HepG2 (cell line): ENCODE results near the gene B4GALT7. TPM values are rescaled to one million over a fixed set of nuclear protein-coding genes. Genes with fewer than 3 reads are reported as not detected.

Experiments used
- BORCS8-MEF2B ChIP-seq: sonication (generic); formaldehyde crosslinking; IDR thresholded peaks from 2 replicates; pipeline ENCODE4 v1.8.0; 2022; ENCODE audit warnings: mild to moderate bottlenecking, missing genetic modification reagents
- FOXC1 ChIP-seq: sonication (generic); formaldehyde crosslinking; IDR thresholded peaks from 2 replicates; pipeline ENCODE4 v1.8.0; 2022; ENCODE audit warnings: mild to moderate bottlenecking, missing genetic modification reagents, borderline replicate concordance
- FOXK1 ChIP-seq: sonication (generic); formaldehyde crosslinking; IDR thresholded peaks from 2 replicates; pipeline ENCODE4 v1.4.0; 2020; ENCODE audit warnings: low read depth, missing genetic modification reagents, borderline replicate concordance
- FOXM1 ChIP-seq: sonication (generic); formaldehyde crosslinking; IDR thresholded peaks from 2 replicates; pipeline ENCODE4 v1.5.0; 2020; ENCODE audit warnings: missing genetic modification reagents
- FOXO1 ChIP-seq: sonication (generic); formaldehyde crosslinking; IDR thresholded peaks from 2 replicates; pipeline ENCODE4 v1.4.0; 2020; ENCODE audit warnings: missing genetic modification reagents
- GLI4 ChIP-seq: sonication (generic); formaldehyde crosslinking; IDR thresholded peaks from 2 replicates; pipeline ENCODE4 v1.5.1; 2020; ENCODE audit warnings: missing genetic modification reagents, mild to moderate bottlenecking, moderate library complexity, borderline replicate concordance
- HOXD1 ChIP-seq: sonication (generic); formaldehyde crosslinking; IDR thresholded peaks from 2 replicates; pipeline ENCODE4 v1.5.0; 2020; ENCODE audit warnings: missing genetic modification reagents
- KLF12 ChIP-seq: sonication (generic); formaldehyde crosslinking; IDR thresholded peaks from 2 replicates; pipeline ENCODE4 v1.4.0; 2020; ENCODE audit warnings: missing genetic modification reagents, borderline replicate concordance
- MAF1 ChIP-seq: sonication (generic); formaldehyde crosslinking; IDR thresholded peaks from 2 replicates; pipeline ENCODE4 v1.5.0; 2020; ENCODE audit warnings: missing genetic modification reagents, borderline replicate concordance
- MYNN ChIP-seq: sonication (generic); formaldehyde crosslinking; IDR thresholded peaks from 2 replicates; pipeline ENCODE4 v1.4.0; 2020; ENCODE audit warnings: mild to moderate bottlenecking, low read depth, missing genetic modification reagents
- NCOA2 ChIP-seq: sonication (generic); formaldehyde crosslinking; IDR thresholded peaks from 2 replicates; pipeline ENCODE4 v1.8.0; 2022; ENCODE audit warnings: inconsistent platforms
- POLR2AphosphoS5 ChIP-seq: IDR thresholded peaks from 2 replicates; pipeline ENCODE4 v1.6.1; 2012; ENCODE audit warnings: low read depth, low read length
- POLR2G ChIP-seq: fragments of 200-400 bp; formaldehyde crosslinking; IDR thresholded peaks from 2 replicates; pipeline ENCODE4 v1.6.1; 2018; ENCODE audit warnings: mild to moderate bottlenecking, low read depth, low read length, moderate library complexity
- RFXAP ChIP-seq: sonication (generic); formaldehyde crosslinking; IDR thresholded peaks from 2 replicates; pipeline ENCODE4 v1.4.0; 2020; ENCODE audit warnings: missing genetic modification reagents, borderline replicate concordance
- SALL2 ChIP-seq: sonication (generic); formaldehyde crosslinking; IDR thresholded peaks from 2 replicates; pipeline ENCODE4 v1.8.1; 2023; ENCODE audit warnings: mild to moderate bottlenecking, missing genetic modification reagents, inconsistent platforms
- SRY ChIP-seq: sonication (generic); formaldehyde crosslinking; IDR thresholded peaks from 2 replicates; pipeline ENCODE4 v1.8.0; 2022; ENCODE audit warnings: mild to moderate bottlenecking, missing genetic modification reagents
- TBP ChIP-seq: sonication (generic); formaldehyde crosslinking; IDR thresholded peaks from 2 replicates; pipeline ENCODE4 v1.5.0; 2020; ENCODE audit warnings: missing genetic modification reagents
- TGIF2 ChIP-seq: IDR thresholded peaks from 2 replicates; pipeline ENCODE4 v1.6.1; 2016; ENCODE audit warnings: control low read depth, missing compliant biosample characterization
- polyA plus RNA-seq, 8 experiments: library from polyadenylated mRNA; depleted of rRNA in 3 of 8; stranded (reverse) in 7 of 8; unstranded in 1 of 8; fragments of >200 nt; fragmentation: Illumina TruSeq in 4 of 8; extraction: Trizol in 4 of 8; gene quantifications; 2 replicates each; pipeline versions ENCODE4 v1.2.1 to v1.2.3, GENCODE V29; 2011 to 2016; ENCODE audit warnings: low read depth in 4 of 8, missing spikeins in 1 of 8, mixed read lengths in 1 of 8; ENCODE audit not compliant: insufficient read depth in 1 of 8
- total RNA-seq, 5 experiments: library from RNA; depleted of rRNA; stranded (reverse); fragments of >200 nt; fragmentation: Illumina TruSeq; extraction: Trizol; gene quantifications; 2 replicates each; pipeline ENCODE4 v1.2.3, GENCODE V29; 2016; ENCODE audit warnings: low read depth in 1 of 5
- TF ChIP-seq, protein P1 (sequence below): sonication (generic); formaldehyde crosslinking; IDR thresholded peaks from 2 replicates; pipeline ENCODE4 v1.8.1; 2023; ENCODE audit warnings: mild to moderate bottlenecking, missing genetic modification reagents, borderline replicate concordance
- TF ChIP-seq, protein P2 (sequence below): sonication (generic); formaldehyde crosslinking; IDR thresholded peaks from 2 replicates; pipeline ENCODE4 v1.4.0; 2020; ENCODE audit warnings: missing genetic modification reagents
- TF ChIP-seq, protein P3 (sequence below): sonication (generic); formaldehyde crosslinking; IDR thresholded peaks from 2 replicates; pipeline ENCODE4 v1.9.0; 2021; ENCODE audit warnings: missing genetic modification reagents, borderline replicate concordance
- TF ChIP-seq, protein P4 (sequence below): sonication (generic); formaldehyde crosslinking; IDR thresholded peaks from 2 replicates; pipeline ENCODE4 v1.8.0; 2022; ENCODE audit warnings: missing genetic modification reagents, mild to moderate bottlenecking, inconsistent platforms, borderline replicate concordance
- TF ChIP-seq, protein P5 (sequence below): IDR thresholded peaks from 2 replicates; pipeline ENCODE4 v1.6.1; 2016; ENCODE audit warnings: missing compliant biosample characterization, missing genetic modification reagents, borderline replicate concordance

The B4GALT7 gene
- total and polyA plus RNA-seq, 2 of the 13 experiments (the other 11 are each of a cell fraction or from before 2014, with no cell fraction given), result 16.4 to 20.5 TPM

DNA sequence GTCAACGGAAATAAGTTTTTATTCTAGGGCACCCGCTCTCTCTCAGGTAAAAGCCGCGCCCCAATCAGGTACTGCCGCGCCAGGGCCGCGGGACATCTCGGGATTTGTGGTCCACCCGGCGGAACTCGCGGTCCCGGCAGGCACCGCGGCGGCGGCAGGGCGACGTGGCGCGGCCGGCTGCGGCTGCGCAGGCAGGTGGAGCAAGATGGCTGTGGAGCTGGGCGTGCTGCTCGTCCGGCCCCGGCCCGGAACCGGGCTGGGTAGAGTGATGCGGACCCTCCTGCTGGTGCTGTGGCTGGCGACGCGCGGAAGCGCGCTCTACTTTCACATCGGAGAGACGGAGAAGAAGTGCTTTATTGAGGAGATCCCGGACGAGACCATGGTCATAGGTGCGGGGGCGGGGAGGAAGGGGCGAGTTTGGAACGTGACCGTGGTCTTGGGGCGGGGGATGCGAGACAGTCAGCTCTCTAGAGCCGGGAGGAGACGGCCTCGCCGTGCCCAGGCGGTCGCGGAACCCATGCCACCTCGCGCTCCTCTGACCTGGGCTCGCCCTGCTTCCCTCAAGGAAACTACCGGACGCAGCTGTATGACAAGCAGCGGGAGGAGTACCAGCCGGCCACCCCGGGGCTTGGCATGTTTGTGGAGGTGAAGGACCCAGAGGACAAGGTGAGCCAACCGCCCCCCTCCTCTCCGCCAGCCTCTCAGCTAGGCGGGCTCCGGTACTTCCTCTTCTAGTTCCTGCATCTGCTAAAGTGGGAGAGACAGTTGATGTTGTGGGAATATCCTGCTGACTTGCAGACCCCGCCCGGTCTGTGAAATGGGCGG, 7.7 kb upstream of the B4GALT7 start, which contains the start of gene TMED9 (continued):
- TF ChIP-seq GLI4 (CRISPR knock-in tag) (0 out of 2 replicates have a peak, but pooled peaks have one; percentile 19), TBP (0 out of 2 replicates have a peak, but pooled peaks have one; percentile 24), NCOA2 (CRISPR knock-in tag) (no peak), FOXC1 (CRISPR knock-in tag) (0 out of 2 replicates have a peak, but pooled peaks have one; percentile 33), TGIF2 (CRISPR knock-in tag) (peak; percentile 5; the same call in 1 of the 2 replicates), KLF12 (0 out of 2 replicates have a peak, but pooled peaks have one; percentile 36), POLR2G (peak; percentile 92), SALL2 (CRISPR knock-in tag) (peak; percentile 71), BORCS8-MEF2B (CRISPR knock-in tag) (peak; percentile 92), MYNN (CRISPR knock-in tag) (no peak; the same call in 1 of the 2 replicates), HOXD1 (CRISPR knock-in tag) (peak; percentile 71; the same call in 1 of the 2 replicates), FOXK1 (CRISPR knock-in tag) (peak; percentile 28; the same call in 1 of the 2 replicates), FOXO1 (CRISPR knock-in tag) (0 out of 2 replicates have a peak, but pooled peaks have one; percentile 12), POLR2AphosphoS5 (peak; percentile 91), MAF1 (CRISPR knock-in tag) (no peak), SRY (CRISPR knock-in tag) (0 out of 2 replicates have a peak, but pooled peaks have one; percentile 57), FOXM1 (no peak), RFXAP (CRISPR knock-in tag) (0 out of 2 replicates have a peak, but pooled peaks have one; percentile 37)
- TF ChIP-seq, protein P1, sequence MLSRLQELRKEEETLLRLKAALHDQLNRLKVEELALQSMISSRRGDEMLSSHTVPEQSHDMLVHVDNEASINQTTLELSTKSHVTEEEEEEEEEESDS (CRISPR knock-in tag), result 0 out of 2 replicates have a peak, but pooled peaks have one; percentile 64
- TF ChIP-seq, protein P2, sequence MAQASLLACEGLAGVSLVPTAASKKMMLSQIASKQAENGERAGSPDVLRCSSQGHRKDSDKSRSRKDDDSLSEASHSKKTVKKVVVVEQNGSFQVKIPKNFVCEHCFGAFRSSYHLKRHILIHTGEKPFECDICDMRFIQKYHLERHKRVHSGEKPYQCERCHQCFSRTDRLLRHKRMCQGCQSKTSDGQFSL (CRISPR knock-in tag), result peak; percentile 24; the same call in 1 of the 2 replicates
- TF ChIP-seq, protein P3, sequence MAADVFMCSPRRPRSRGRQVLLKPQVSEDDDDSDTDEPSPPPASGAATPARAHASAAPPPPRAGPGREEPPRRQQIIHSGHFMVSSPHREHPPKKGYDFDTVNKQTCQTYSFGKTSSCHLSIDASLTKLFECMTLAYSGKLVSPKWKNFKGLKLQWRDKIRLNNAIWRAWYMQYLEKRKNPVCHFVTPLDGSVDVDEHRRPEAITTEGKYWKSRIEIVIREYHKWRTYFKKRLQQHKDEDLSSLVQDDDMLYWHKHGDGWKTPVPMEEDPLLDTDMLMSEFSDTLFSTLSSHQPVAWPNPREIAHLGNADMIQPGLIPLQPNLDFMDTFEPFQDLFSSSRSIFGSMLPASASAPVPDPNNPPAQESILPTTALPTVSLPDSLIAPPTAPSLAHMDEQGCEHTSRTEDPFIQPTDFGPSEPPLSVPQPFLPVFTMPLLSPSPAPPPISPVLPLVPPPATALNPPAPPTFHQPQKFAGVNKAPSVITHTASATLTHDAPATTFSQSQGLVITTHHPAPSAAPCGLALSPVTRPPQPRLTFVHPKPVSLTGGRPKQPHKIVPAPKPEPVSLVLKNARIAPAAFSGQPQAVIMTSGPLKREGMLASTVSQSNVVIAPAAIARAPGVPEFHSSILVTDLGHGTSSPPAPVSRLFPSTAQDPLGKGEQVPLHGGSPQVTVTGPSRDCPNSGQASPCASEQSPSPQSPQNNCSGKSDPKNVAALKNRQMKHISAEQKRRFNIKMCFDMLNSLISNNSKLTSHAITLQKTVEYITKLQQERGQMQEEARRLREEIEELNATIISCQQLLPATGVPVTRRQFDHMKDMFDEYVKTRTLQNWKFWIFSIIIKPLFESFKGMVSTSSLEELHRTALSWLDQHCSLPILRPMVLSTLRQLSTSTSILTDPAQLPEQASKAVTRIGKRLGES (CRISPR knock-in tag), result 0 out of 2 replicates have a peak, but pooled peaks have one; percentile 34
- TF ChIP-seq, protein P4, sequence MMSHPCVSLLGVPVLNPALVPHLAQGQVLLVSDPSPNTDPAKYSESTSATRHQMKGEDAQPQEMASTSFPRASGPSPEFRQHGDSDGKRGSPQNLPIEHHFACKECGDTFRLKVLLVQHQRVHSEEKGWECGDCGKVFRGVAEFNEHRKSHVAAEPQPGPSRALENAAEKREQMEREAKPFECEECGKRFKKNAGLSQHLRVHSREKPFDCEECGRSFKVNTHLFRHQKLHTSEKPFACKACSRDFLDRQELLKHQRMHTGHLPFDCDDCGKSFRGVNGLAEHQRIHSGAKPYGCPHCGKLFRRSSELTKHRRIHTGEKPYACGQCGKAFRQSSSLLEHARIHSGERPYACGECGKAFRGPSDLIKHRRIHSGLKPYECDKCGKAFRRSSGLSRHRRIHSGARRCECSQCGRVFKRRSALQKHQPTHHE (CRISPR knock-in tag), result peak; percentile 66; the same call in 1 of the 2 replicates
- TF ChIP-seq, protein P5, sequence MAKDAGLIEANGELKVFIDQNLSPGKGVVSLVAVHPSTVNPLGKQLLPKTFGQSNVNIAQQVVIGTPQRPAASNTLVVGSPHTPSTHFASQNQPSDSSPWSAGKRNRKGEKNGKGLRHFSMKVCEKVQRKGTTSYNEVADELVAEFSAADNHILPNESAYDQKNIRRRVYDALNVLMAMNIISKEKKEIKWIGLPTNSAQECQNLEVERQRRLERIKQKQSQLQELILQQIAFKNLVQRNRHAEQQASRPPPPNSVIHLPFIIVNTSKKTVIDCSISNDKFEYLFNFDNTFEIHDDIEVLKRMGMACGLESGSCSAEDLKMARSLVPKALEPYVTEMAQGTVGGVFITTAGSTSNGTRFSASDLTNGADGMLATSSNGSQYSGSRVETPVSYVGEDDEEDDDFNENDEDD (CRISPR knock-in tag), result peak; percentile 83; the same call in 1 of the 2 replicates
